Measurements from ENCODE around the gene CNTN4.

Gene CNTN4

GRCh38 chr3:3081381-3082233 is 982.9 kb downstream of the CNTN4 start:
- DNase-seq, result no peak

DNA sequence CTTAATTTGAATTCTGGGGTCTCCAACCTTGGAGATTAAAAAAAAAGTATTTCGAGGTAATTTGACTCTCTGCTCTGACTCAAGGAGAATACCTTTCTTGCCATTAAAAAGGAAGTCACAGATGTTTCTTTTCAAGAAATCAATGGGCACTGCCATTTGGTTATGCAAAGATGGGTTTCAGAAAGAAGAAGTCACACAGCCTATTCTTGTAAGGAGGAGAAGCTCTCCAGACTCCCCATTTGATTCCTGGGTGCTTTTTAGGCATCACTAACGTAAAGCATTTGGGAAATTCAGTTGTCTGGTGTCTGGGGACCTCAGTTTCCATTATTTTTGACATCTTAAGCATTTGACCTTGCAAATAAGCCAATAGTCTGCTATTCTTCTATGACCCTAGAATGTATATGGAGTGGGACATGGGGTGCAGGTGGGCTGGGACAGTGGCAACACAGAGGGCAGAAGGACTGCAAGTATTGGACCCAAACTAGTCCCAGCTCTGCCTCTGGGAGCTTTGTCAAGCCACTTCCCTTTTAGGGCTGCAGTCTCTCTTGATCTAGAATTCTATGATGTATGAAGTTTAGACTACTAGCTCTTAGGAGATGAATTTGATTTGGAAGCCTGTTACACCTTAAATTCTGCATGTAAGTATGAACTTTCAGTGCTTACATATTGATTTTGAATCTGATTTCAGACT is 983.7 kb downstream of the CNTN4 start:
- DNase-seq, result no peak

DNA sequence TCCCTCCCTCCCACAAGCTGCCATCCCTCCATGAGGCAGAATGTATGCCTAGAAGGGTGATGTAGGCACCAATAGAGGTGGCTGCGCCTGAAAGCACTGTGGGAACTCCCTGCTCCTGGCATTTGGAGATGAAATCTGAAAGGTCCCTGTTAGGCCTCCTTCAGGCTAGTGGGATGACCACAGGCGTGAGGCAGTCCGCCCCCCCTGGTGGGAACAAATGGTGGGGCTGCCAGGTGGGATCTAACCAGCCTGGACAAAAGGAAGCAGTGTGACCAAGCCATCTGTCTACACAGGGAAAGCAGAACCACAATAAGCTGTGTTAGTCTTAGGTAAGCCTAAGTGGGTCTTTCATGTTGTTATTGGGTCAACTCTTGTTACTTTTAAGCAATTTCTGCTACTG is 986.2 kb downstream of the CNTN4 start:
- DNase-seq, result no peak

- DNase-seq, result no peak
These were observed 987.1 kb downstream of the CNTN4 start for GRCh38 chr3:3085782-3086181.

GRCh38 chr3:3086239-3086638 is 987.6 kb downstream of the CNTN4 start:
- no peak for DNase-seq

GRCh38 chr3:3087279-3087678 is 988.6 kb downstream of the CNTN4 start:
- DNase-seq, result no peak

DNA sequence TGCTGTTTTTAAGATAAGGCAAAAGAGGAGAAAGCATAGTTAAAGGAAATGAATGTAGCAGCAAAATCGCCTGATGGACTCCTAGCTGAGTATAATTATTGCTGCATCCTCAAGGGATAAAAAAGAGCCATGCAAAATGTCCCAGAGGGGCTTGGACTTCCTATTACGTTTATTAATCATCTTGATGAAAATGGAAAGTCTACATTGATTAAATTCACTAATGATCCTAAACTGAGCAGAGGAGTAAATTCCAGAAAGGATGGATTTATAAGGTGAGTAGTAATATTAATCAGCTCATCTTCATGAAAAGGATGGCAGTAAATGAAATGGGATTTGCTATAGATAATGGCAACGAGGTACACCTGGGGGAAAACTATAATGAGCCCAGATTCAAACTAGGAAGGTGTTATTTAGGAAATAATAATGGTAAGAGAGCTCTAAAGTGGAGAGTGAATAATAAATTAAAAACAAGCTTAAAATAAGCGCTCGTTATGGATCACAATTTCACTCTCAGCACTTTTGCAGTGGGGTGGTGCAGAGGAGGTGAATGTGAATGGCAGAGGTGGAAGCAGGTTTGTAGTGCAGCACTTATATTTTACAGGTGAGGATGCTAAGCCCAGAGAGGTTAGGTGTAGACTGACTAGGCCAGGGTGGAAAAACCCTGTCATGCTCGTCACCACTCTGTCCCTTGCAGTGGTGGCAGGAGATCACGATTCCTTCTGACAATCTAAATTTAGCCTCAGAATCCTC is 989.2 kb downstream of the CNTN4 start:
- no peak for DNase-seq

DNA sequence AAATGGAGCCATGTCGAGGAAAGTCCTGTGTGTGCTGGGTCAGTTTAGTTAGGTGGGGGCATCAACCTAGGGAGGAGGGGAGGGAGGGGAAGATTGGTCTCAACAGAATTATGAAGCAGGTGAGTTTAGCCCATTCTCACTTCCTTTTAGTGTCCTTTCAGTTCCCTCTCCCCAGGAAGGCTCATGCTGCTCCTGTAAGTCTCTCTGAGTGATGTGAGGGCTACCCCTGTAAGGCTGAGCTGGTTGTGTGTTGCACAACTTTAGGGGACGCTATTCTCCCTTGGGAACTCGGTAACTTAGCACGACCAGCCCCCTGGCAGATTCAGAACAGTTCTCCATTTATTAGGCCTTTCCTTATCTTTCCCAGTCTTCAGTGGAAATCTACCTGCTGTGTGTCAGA is 990.4 kb downstream of the CNTN4 start:
- no peak for DNase-seq

- DNase-seq, result no peak
These were observed 999.3 kb downstream of the CNTN4 start for GRCh38 chr3:3097958-3098357.

DNA sequence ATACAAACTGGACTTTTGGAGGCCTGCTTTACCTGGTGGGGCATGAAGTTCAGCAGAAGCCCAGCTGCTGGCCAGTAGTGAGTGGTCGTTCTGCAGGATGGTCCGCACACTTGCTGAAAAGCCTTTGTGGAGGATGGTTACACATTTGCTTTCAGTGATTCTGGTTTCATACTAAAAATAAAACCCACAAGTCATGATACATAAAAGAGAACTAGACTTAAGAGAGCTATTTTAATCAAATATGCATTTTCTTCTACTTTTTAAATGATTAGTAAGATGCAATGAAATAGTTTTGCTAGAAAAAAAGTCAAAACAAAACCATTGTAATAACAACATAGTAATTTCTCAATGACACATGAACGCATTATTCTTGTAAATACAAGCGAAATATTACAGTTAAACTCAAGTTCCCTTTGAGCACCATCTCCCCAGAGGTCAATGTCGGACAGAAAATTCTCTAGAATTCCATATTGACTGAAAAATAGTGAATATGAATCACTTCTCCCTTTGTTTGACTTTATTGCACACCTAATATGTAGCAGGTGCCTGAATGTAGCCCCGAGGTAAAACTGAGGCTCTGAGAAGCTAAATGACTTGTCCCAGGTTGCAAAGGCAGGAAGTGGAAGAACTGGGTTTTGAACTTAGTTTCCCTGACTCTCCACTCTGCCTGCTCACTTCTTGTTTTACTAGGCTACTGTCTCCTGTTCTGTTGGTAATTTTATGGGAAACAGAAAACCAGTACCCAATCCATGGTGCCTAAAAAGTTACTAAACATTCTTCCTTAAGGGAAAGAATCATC is 1003.2 kb downstream of the CNTN4 start:
- DNase-seq, result no peak

DNA sequence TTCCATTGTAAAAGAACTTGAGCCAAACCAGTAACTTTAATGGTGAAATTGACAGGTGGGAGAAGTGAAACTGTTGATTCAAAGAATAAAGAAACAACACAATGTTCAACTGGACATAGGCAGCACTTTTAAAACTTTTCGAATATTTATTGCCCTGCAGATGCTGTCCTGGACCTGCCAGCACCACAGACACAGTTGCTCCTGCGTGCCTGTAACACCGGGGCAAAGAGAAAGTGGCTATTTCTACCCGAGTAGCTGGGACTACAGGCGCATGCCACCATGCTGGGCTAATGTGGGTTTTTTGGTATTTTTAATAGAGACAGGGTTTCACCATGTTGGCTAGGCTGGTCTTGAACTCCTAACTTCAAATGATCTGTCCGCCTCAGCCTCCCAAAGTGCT is 1004.1 kb downstream of the CNTN4 start:
- no peak for DNase-seq

DNA sequence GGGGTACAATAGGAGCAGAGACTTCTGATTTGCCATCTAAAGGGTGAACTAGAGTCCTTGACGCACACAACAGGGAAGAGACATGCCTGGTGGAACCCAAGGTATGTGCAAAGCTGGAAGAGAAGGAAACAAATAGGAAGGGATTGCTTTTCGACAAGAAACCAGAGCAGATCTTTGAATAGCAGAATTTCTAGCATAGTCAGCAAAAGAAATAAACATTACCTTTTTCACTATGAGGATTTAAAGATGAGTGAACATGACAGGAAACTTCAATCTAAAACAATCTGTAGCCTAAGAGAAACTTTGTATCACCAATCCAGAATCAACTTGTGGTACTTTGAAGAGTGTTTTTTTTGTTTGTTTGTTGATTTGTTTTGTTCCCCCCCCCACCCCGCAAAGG is 1006.6 kb downstream of the CNTN4 start:
- no peak for DNase-seq

DNA sequence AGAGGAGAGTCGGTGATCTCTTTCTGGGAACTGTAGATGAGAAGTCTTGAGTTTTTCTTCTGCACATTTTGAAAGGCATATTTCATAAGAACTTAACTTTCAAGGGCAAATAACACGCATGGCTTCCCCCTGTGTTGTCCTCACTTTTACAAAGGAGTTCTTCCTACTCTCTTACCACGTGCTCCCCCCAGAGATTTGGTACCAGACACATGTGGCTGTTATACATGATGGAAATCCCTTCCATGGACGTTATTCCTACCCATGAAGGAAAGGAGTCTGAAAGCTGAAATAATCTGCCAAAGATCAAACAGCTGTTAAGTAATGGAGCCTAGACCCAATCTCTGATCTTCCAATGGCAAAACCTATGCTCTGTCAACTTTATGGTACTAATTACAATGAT is 1007.1 kb downstream of the CNTN4 start:
- DNase-seq, result no peak

DNA sequence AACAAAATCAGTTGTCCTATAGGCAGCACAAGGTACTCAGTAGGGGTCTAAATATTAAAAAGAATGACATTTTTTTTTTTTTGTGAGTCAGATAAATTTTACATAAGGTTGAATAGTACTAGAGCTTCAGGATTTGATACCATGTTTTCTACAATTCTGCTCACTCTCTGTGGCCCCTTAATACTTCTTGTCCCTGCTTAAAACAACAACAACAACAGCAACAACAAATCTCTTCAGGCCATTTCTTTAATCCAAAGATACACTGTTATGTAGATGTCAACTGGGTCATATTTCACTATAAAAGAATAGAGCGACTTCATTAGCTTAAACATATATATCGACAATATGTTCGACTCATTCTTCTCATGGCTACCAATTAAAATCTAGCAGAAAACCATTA is 1008.5 kb downstream of the CNTN4 start:
- DNase-seq, result no peak
